Pulmonary artery endothelial cell (primary cell): ENCODE results near the gene ENO3. TPM values are rescaled to one million over a fixed set of nuclear protein-coding genes. Genes with fewer than 3 reads are reported as not detected.

Source experiments
- DNase-seq: peaks from one replicate; pipeline ENCODE4 v3.0.0-alpha.2; 2011; ENCODE audit warnings: low read depth, low spot score
- total RNA-seq: library from RNA; depleted of rRNA; stranded (reverse); fragments of >200 nt; gene quantifications from 2 replicates; pipeline ENCODE4 v1.2.3, GENCODE V29; 2014

The ENO3 gene
- total RNA-seq, 1 donor from 2014 or later = 1.6 TPM

DNA sequence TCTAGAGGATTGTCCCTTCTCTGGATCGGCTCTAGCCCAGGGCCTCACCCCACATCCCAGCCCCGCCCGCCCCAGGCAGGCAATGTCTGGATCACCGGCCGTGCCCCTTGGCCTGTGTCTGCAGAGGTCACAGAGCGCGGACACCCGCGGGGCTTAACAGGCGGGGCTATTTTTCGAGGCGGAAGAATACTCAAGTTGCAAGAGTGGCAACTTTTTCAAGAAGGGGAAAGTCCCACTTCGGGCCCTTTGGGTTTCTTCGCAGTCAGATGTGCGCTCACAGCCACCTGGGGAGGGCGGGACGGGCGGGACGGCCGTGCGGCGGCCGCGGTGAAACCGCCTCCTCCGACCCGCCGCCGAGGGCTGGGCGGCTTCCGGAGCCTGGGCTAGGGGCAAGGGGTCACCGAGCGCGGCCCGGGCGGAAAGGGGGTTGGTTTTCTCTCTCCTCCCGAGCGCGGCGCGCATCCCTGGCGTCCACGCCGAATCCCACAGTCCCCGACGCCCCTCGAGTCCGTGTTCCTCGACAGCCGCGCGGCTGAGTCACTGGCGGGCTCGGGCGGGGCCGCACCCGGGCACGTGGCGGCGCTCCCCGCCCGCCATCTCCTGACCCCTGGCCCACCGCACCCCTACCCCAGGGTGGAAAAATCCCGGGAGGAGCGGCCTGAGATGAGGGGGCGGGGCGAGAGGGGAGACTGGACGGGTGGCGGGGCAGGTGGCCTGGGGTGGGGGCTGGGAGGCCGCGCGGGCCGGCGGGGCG is 1.4 kb upstream of the ENO3 start:
- DNase-seq = no peak

DNA sequence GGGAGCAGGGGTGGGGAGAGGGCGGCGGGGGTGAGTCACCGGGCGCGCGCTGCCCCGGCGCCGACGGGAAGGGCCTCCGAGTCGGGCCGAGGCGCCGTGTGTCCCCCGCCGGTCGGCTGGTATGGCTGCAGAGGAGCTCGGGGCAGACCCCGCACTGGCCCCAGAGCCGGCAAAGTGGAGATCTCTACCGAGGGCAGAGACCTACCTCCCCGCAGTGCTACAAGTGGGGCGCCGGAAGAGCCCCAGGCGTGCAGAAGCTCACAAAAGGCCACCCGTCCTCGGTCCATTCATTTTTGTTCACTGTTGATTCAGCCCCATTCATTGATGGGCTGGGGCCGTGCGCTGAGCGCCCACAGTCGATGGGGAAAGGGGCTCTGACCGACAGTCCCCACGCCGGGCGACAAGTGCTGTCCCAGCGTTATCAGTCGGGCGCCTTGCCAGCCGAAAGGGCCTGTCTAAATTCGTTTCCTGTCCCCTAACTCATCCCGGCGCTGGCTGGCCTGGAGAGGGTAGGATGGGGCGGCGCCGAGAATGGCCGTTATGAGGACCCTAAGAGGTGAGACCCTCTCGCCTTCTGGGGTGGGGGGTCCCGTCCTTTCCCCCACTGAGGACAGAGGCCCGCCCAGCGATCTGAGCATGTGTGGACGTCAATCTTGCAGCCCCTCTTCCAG is 709 bp upstream of the ENO3 start:
- no peak for DNase-seq

DNA sequence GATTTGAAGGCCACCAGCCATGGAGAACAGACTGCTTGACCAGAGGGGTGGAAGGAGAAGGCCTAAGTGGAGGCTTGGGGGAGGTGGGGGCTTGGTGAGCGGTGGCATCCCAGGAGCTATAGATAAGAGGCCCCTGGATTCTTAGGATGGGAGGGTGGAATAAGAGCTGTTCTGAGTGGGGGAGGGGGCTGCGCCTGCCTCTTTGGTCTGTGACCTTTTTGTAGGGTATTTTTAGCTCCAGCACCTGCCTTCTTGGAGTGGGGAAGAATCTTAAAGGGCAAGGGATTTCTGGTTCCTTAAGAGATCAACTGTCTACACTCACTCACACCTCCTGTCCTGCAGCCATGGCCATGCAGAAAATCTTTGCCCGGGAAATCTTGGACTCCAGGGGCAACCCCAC is 567 bp downstream of the ENO3 start:
- DNase-seq = no peak

DNA sequence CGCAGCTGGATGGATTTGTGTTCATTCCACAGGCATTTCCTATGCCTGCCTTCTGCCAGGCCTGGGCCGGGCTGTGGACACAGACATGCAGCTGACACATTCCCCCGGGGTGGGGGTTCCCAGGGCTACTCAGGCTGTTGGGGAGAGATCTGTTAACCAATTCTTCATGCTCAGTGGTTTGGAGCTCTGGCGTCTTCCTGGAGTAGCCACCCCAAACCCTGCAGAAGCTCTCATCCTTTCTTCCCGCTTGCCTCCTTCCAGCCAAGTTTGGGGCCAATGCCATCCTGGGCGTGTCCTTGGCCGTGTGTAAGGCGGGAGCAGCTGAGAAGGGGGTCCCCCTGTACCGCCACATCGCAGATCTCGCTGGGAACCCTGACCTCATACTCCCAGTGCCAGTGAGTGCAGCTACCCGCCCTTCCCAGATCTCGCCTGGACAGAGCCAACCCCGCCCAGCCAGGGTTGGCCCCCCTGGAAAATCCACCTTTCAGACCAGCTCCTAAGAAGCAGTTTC is 2.6 kb downstream of the ENO3 start:
- DNase-seq = no peak

DNA sequence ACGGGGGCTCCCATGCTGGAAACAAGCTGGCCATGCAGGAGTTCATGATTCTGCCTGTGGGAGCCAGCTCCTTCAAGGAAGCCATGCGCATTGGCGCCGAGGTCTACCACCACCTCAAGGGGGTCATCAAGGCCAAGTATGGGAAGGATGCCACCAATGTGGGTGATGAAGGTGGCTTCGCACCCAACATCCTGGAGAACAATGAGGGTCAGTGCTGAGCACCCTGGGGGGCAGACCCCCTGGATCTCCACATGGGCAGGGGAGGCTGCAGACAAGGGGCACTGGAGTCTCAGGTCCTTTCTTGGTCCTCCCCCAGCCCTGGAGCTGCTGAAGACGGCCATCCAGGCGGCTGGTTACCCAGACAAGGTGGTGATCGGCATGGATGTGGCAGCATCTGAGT is 4.2 kb downstream of the ENO3 start:
- DNase-seq = no peak

DNA sequence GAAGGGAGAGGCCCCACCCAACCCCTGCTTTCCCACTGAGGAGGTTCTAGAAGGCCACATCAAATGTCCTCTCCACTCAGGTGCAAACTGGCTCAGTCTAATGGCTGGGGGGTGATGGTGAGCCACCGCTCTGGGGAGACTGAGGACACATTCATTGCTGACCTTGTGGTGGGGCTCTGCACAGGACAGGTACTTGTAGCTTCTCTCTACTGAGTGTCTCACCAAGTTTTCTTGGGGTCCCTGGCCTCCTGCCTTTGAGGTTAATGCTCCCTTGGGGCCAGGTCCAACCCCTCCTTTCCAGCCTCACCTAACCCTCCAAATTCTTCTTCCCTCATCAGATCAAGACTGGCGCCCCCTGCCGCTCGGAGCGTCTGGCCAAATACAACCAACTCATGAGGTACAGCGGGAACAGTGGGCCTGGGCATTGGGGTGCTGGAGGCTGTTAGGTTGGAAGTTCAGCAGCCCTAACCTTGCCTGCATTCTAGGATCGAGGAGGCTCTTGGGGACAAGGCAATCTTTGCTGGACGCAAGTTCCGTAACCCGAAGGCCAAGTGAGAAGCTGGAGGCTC is 5.7 kb downstream of the ENO3 start:
- DNase-seq = no peak

DNA sequence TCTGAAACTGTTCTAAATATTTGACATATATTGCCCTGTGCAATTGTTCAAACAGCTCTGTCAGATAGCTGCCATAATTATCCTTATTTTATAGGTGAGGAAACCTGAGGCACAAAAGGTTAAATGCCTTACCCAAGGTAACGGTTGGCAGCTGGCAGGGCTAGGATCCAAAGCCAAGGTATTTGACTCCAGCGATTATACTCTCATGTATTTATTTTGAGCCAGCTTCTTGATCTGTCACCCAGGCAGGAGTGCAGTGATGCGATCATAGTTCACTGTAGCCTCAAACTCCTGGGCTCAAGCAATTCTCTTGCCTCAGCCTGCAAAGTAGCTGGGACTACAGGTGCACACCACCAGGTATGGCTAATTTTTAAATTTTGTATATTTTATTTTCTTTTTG is 7.2 kb downstream of the ENO3 start:
- no peak for DNase-seq

DNA sequence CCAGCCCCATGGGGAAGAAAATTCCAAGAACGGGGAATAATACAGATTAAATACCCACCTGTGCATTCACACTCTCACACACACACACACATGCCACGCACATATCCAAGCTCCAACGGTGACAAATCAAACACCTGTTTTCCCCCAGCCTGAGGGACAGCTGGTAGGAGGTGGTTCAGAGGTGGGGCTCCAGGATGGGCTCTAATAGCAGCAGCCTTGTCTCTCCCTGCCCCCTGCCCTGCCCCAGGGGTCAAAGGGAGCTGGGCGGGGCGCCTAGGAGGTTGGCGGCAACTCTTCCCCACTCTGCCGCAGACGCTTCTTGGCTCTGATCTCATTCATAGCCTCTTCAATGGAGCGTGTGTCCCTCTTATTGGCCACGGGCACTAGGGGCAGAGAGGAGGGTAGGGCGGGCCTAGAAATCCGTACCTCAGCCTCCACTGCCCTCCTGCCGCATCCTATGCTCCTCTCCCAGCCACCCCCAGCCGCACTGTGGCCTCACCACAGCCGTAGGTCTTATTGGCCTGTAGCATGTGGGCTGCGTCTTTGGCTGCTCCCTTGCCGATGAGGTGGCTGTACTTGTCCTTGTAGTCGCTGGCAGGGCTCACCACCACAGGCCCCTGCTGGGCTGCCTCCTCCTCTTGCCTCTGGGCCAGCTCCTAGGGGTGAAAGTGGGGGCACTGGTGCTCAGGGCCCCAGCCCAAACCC is 8.5 kb downstream of the ENO3 start:
- DNase-seq = no peak

DNA sequence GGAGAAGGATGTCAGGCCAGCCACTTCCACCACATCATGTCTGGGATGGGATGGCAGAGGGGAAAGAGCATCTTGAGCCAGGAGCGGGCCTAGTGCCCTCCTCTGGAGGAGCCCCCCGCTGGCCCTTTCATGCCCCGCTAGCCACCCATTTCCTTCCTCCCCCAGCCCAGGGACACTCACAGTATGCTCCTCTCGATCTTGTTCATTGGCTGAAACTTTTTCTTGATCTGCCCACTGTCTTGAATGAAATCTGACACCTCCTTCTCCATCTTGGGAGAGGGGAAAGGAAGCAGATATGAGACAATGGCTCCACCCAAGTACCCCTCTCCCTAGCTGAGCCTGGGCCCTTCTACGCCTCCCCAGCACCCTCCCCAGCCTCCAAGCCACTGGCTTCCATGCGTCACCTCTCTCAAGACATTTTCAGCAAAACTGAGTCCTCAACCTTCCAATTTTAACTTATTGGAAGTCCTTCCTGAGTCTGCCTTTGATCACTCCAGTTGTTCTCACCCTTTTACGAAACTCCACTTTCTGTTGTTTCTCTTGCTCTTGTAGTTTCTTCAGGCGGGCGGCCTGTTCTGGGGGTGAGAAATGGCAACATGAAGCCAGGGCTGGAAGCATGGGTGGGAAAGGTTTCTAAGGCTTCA is 9.5 kb downstream of the ENO3 start:
- no peak for DNase-seq

DNA sequence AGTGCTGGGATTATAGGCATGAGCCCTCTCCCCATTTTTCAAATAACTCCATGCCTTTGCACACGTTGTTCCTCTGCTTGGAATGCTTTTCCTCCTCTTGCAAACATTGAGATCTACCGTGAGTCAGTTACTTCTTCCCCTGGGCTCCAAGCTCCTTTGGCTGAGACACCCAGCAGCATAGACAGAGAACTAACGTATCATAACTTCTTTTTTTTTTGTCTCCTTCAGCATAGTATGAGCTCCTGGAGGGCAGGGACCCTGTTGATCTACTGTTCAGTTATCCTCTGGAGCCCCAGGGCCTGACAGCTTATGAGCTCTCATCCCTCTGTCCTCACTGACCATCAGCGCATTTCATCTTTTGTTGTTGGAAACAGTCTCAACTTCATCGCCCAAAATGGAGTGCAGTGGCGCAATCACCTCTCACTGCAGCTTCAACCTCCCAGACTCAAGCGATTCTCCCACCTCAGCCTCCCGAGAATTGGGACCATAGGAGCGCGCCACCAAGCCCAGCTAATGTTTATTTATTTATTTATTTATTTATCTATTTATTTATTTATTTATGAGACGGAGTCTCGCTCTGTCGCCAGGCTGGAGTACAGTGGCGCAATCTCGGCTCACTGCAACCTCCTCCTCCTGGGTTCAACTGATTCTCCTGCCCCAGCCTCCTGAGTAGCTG is 14.5 kb downstream of the ENO3 start:
- no peak for DNase-seq

DNA sequence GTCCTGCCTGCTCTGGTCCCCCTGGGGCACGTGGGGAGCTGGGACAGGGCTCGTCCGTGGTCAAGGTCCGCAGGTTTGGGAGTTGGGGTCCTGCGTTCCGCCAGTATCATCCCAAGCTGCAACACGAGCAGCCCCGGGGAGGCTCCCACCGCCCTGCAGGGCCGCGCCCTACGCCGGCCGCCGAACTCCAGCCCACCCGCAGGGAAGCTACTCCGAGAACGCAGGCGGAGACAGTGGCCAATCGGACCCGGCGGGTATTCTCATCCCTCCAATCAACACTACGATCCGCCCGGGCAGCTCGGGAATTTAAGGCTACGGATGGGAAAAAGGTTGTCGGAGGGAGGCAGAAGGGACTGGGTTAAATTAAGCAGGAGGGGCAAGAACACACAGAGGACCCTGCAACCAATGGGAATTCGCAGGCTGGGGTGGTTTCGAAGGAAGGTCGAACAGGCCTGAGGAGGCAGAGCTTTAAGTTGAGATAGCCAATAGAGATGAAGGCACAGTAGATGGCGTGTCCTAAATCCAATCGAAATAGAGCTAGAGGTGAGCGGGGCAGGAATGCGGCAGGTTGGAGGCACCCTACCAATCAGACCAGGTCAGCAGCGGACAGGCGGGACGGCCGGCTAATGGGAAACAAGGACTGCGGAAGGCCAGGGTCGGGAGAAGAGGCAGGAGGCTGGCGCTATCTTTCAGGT is 16.1 kb downstream of the ENO3 start:
- peak; percentile 100 for DNase-seq

DNA sequence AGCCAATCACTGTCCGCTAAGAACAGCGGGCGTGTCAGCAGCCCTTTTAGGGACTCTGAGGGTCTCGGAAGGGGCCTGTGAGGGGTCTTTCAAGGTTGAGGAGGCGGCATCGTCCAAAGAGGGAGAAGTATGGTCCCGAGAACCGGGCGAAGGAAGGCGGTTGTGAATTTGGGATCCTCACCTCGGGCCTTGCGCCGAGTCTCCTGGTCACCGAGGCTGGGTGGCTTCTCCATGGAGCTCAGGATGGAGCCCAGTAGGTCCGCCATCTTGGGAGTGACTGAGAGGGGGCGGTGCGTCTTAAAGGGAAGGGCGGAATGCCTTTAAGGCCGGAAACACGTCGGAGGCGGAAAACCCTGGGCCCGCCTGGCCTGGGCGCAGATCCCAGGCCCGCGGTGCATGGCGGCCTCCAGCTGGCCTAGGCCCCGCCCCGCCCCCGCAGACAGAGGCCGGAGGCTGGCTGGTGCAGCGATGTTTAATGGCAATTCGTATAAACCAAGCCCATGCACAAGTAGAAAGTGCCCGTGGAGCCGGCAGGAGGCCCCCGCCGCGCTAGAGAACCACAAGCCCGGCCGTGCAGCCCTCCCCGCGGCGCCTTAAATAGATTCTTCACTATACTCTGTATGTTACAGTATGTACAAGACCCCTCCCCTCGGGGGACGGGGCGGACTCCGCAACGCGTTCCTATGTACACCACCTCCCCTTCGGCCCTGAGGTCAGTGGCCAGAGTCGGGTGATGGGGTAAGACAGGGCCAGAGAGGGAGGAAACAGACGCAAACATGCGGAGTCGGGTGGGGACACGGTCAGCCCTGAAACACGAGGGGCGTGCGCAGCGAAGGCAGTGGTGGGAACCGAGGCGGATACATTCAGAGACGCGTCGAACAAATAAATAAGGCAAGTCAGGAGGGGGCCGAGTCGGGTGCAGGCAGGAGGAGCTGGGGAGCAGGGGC is 16.9 kb downstream of the ENO3 start, which contains the start of gene SPAG7:
TSS of gene SPAG7 (minus strand) at position 279 of the 947 bp plus-strand sequence. CDS start at position 266, 13 bp downstream.
- peak; percentile 94 for DNase-seq

DNA sequence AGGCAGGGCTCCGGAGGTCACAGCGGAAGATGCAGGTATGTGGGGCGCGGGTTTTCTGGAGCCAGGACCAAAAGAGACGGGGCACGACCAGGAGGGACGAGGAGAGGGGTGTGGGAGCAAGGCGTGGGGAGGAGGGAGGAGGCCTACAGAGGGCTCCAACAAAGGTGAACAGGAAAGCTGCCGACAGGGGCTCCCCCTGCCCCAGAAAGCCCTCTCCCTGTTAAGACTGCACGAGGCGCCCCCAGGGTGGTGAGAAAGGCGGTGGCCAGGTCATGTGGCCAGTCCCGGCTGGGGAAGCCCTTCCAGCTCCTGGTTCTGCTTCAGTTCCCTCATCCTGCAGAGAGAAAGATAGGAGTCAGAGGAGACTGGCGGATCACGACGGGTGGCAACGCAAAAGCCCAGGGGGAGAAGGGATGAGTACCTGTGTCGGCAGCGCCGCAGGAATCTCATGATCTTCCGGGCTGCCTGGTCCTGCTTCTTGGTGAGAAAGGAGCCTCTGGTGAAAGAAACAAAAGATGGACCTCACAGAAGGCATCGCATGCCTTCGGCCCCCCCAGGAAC is 17.6 kb downstream of the ENO3 start:
- DNase-seq = no peak

DNA sequence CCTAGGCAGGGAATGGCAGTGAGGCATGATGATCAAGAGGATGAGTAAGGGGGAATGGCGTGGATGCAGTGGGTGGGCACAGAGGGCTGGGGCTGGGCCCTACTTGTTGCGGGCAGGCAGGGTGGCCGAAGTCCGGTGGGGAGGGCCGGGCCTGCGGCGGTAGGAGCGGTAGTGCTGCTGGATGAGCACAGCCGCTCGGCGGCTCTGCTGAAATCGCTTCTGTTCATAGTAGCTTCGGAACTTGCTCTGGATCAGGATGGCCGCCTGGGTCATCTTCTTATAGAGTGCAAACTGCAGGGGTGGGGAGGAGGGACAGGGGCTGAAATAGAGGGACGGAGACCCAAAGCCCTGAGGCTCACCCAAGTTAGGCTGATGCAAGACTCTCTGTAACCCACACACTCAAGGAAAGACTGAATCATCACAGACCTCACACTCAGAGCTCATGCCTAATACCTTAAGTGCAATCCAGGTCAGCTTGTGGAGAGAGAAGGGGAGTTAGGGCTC is 18.2 kb downstream of the ENO3 start:
- no peak for DNase-seq

DNA sequence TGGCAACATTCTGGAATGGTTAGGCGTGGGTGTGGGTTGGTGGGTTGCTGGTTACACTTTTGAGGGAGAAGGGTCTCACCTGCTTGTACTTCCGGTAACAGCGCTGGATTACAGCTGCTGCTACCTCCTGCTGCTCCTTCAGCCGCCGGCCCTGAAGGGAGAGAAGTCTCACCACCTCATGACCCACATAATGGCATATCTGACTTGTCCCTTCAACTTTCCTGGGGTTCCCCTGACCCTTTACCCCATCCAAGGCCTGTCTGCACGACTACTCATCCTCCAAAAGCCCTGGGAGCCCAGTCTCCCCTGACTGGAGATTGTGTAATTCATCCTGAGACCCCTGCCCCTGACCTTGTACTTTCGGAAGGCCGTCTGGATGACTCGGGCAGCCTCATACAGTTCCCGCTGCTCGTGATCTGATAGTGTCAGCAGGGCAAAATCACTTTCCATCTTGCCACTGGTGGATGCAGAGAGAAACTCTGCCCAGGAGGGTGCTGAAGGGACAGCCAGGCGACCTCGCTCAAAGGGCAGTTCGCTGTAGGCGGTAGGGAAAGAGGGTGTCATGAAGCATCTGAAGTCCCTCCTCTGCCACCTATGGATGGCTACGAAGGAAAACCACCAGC is 18.7 kb downstream of the ENO3 start:
- no peak for DNase-seq

DNA sequence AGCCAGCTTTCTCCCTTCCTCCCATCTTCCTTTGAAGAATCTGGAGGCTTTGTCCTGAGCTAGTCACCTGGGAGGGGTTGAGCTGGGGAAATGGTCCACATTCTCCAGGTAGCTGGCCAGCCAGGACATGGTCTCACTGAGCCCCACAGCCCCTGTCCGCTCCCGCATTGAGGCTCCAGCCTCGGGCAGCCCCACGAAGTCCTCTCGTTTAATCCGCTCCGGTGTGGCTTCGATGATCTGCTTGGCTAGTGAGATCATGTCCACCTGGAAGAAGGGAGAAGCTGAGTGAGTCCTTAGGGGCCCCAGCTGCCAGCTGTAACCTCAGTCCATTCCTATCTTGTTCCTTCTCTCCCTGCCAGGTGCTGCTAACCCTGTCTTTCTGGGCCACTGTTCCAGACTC is 19.4 kb downstream of the ENO3 start:
- DNase-seq = no peak

DNA sequence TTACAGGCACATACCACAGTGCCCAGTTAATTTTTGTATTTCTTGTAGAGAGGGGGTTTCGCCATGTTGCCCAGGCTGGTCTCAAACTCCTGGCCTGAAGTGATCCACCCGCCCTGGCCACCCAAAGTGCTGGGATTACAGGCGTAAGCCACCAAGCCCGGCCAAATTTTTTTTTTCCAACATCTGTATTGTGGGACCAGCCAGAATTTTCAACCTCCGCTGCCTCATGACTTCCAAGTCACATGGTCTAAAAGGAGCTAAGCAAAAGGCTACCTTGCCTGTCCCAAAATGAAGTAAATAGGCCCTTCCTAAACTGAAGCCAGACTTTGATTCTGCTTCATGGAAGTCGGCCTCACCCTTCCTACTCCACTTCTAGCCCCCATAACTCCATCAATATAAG is 20.9 kb downstream of the ENO3 start:
- no peak for DNase-seq

DNA sequence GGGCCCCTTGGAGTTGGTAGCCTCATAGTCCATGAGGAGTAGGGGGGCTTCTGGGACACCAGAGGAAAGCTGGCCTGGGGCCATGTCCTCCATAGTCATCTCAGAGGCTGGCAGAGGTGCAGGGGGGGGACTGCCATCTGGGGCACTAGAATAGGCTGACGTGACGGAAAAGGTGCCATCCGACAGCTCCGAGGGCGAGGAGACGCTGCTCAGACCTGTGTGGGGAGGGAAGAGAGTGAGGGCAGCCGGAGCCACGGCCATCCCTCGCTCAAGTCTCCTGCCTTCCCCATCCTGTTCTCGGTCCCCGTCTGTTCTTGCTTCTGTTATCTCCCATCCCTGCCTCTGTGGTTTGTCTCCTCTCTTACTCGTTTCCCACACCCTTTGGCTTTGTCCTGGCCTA is 21.4 kb downstream of the ENO3 start:
- no peak for DNase-seq
